PFSK-1 (cell line): ENCODE measurements around the gene CPA1.

Experiments used
- POLR2AphosphoS5 ChIP-seq: IDR thresholded peaks from 2 replicates; pipeline ENCODE4 v1.6.1; 2012; ENCODE audit warnings: low read depth, mild to moderate bottlenecking, control low read depth, low read length, moderate library complexity
- TAF1 ChIP-seq: IDR thresholded peaks from 2 replicates; pipeline ENCODE4 v1.6.1; 2012; ENCODE audit warnings: low read length, control low read depth, borderline replicate concordance; ENCODE audit not compliant: insufficient read depth

GRCh38 chr7:130425796-130426195 lies 45.5 kb downstream of the CPA1 start:
- no peak for TF ChIP-seq TAF1
- no peak for TF ChIP-seq POLR2AphosphoS5
